Neural cell (in vitro differentiated cells): ENCODE measurements around the gene INTS14. TPM values are rescaled to one million over a fixed set of nuclear protein-coding genes. Genes with fewer than 3 reads are reported as not detected.

Experiments
- H2AFZ ChIP-seq: fragments of 200-600, 300-800 bp; sonication (generic), shearing (Covaris generic); 2 replicates; pipeline ENCODE4 v1.6.0; 2014; ENCODE audit warnings: low read depth, mild to moderate bottlenecking, antibody characterized with exemption, low read length, moderate library complexity
- H3F3A ChIP-seq: fragments of 200-600 bp; shearing (Covaris generic); 2 replicates; pipeline ENCODE4 v1.6.1; 2016; ENCODE audit warnings: mild to moderate bottlenecking, moderate library complexity, mixed read lengths, antibody characterized with exemption, low read length; ENCODE audit not compliant: insufficient read depth, poor library complexity, severe bottlenecking
- H3K27ac ChIP-seq: fragments of 200-600, 300-800 bp; sonication (generic), shearing (Covaris generic); 2 replicates; pipeline ENCODE4 v1.5.1; 2014; ENCODE audit warnings: mild to moderate bottlenecking, low read length, moderate library complexity
- H3K27me3 ChIP-seq: fragments of 300-800, 200-600 bp; sonication (generic), shearing (Covaris generic); 2 replicates; pipeline ENCODE4 v1.6.0; 2014; ENCODE audit warnings: mild to moderate bottlenecking, low read depth, low read length, moderate library complexity; ENCODE audit not compliant: insufficient read depth
- H3K36me3 ChIP-seq: fragments of 300-800, 200-600 bp; sonication (generic), shearing (Covaris generic); 2 replicates; pipeline ENCODE4 v1.5.1; 2014; ENCODE audit warnings: mild to moderate bottlenecking, antibody characterized with exemption, low read length, moderate library complexity; ENCODE audit not compliant: insufficient read depth
- H3K4me2 ChIP-seq: fragments of 300-800, 200-600 bp; sonication (generic), shearing (Covaris generic); 2 replicates; pipeline ENCODE4 v1.6.0; 2014; ENCODE audit warnings: mild to moderate bottlenecking, low read length
- H3K4me3 ChIP-seq: fragments of 300-800, 200-600 bp; sonication (generic), shearing (Covaris generic); 2 replicates; pipeline ENCODE4 v1.5.1; 2014; ENCODE audit warnings: mild to moderate bottlenecking, low read length, moderate library complexity
- H3K79me2 ChIP-seq: fragments of 200-600 bp; shearing (Covaris generic); replicated peaks from 2 replicates; pipeline ENCODE4 v1.6.0; 2014; ENCODE audit warnings: mild to moderate bottlenecking, low read length, moderate library complexity; ENCODE audit not compliant: insufficient read depth
- H3K9ac ChIP-seq: fragments of 300-800, 200-600 bp; sonication (generic), shearing (Covaris generic); 2 replicates; pipeline ENCODE4 v1.6.1; 2016; ENCODE audit warnings: mild to moderate bottlenecking, low read length, mixed read lengths
- H3K9me2 ChIP-seq: fragments of 200-600 bp; shearing (Covaris generic); 2 replicates; pipeline ENCODE4 v1.6.1; 2016; ENCODE audit warnings: mild to moderate bottlenecking, low read length, mixed read lengths; ENCODE audit not compliant: insufficient read depth
- H3K9me3 ChIP-seq: fragments of 200-600, 300-800 bp; sonication (generic), shearing (Covaris generic); 2 replicates; pipeline ENCODE4 v1.6.1; 2016; ENCODE audit warnings: mild to moderate bottlenecking, mixed run types, low read length, moderate library complexity, mixed read lengths
- H4K20me1 ChIP-seq: fragments of 200-600 bp; shearing (Covaris generic); 2 replicates; pipeline ENCODE4 v1.6.1; 2016; ENCODE audit warnings: mild to moderate bottlenecking, mixed run types; ENCODE audit not compliant: insufficient read depth
- CTCF ChIP-seq: fragments of 450-650 bp; IDR thresholded peaks from 2 replicates; pipeline ENCODE4 v1.5.1; 2014; ENCODE audit warnings: antibody characterized with exemption, mild to moderate bottlenecking, moderate library complexity; ENCODE audit not compliant: poor library complexity, severe bottlenecking
- EP300 ChIP-seq: fragments of 450-650 bp; conservative IDR thresholded peaks from 2 replicates; pipeline ENCODE4 v1.6.1; 2014; ENCODE audit warnings: antibody characterized with exemption, mild to moderate bottlenecking, moderate library complexity; ENCODE audit not compliant: poor library complexity, severe bottlenecking
- EZH2 ChIP-seq: fragments of 200-600, 300-800 bp; shearing (Covaris generic), sonication (generic); IDR thresholded peaks from 2 replicates; pipeline ENCODE4 v1.6.1; 2014; ENCODE audit warnings: antibody characterized with exemption, low read length, borderline replicate concordance, mild to moderate bottlenecking; ENCODE audit not compliant: insufficient read depth, poor library complexity, severe bottlenecking
- MXI1 ChIP-seq: fragments of 450-650 bp; conservative IDR thresholded peaks from 2 replicates; pipeline ENCODE4 v1.6.1; 2014; ENCODE audit warnings: antibody characterized with exemption, mild to moderate bottlenecking; ENCODE audit not compliant: poor library complexity, severe bottlenecking
- POLR2AphosphoS5 ChIP-seq: IDR thresholded peaks from 2 replicates; pipeline ENCODE4 v1.6.1; 2012
- RAD21 ChIP-seq: fragments of 450-650 bp; conservative IDR thresholded peaks from 2 replicates; pipeline ENCODE4 v1.6.1; 2014; ENCODE audit warnings: antibody characterized with exemption, mild to moderate bottlenecking, moderate library complexity
- REST ChIP-seq: IDR thresholded peaks from 2 replicates; pipeline ENCODE4 v1.6.1; 2012; ENCODE audit warnings: borderline replicate concordance
- SMC3 ChIP-seq: fragments of 450-650 bp; conservative IDR thresholded peaks from 2 replicates; pipeline ENCODE4 v1.6.1; 2014; ENCODE audit warnings: antibody characterized with exemption, mild to moderate bottlenecking, moderate library complexity; ENCODE audit not compliant: poor library complexity
- TAF1 ChIP-seq: IDR thresholded peaks from 2 replicates; pipeline ENCODE4 v1.6.1; 2012; ENCODE audit warnings: low read depth
- polyA plus RNA-seq: library from polyadenylated mRNA; depleted of rRNA; stranded (reverse); fragments of >200 nt; gene quantifications from 2 replicates; pipeline ENCODE4 v1.2.3, GENCODE V29; 2014

Gene INTS14
- polyA plus RNA-seq, 1 donor from 2014 or later, result 49.7 TPM

- H3K79me2 ChIP-seq, result no peaks in the 10 kb centered on the region
- no peak overlapping the region for H3K4me3 ChIP-seq
- no peak overlapping the region for H3K27ac ChIP-seq
- H3K9ac ChIP-seq, result no peak overlapping the region
- no peaks in the 10 kb centered on the region for H3K36me3 ChIP-seq
- H2AFZ ChIP-seq, result no peak overlapping the region
- no peaks in the 10 kb centered on the region for H4K20me1 ChIP-seq
- no peak for TF ChIP-seq RAD21
- TF ChIP-seq TAF1, result no peak
- no peak for TF ChIP-seq EP300
- no peak for TF ChIP-seq CTCF
- TF ChIP-seq POLR2AphosphoS5, result no peak
- no peak for TF ChIP-seq REST
- TF ChIP-seq EZH2, result no peak
- TF ChIP-seq MXI1, result no peak
- TF ChIP-seq SMC3, result no peak
- H3F3A ChIP-seq, result no peaks in the 10 kb centered on the region
- no peak overlapping the region for H3K4me2 ChIP-seq
- H3K9me3 ChIP-seq, result no peaks in the 10 kb centered on the region
- no peaks in the 10 kb centered on the region for H3K9me2 ChIP-seq
- H3K27me3 ChIP-seq, result no peaks in the 10 kb centered on the region
Observed at GRCh38 chr15:65651831-65652749, 41.2 kb upstream of the INTS14 start.

GRCh38 chr15:65651042-65651322 is 40.1 kb upstream of the INTS14 start:
- no peaks in the 10 kb centered on the region for H4K20me1 ChIP-seq
- no peaks in the 10 kb centered on the region for H3K9me2 ChIP-seq
- H3K9me3 ChIP-seq, result no peaks in the 10 kb centered on the region
- TF ChIP-seq MXI1, result no peak
- no peak for TF ChIP-seq RAD21
- no peak for TF ChIP-seq EZH2
- TF ChIP-seq TAF1, result no peak
- TF ChIP-seq SMC3, result no peak
- no peak for TF ChIP-seq EP300
- TF ChIP-seq CTCF, result no peak
- TF ChIP-seq REST, result no peak
- TF ChIP-seq POLR2AphosphoS5, result no peak
- no peak overlapping the region for H3K9ac ChIP-seq
- H3K36me3 ChIP-seq, result no peaks in the 10 kb centered on the region
- no peak overlapping the region for H3K27ac ChIP-seq
- H3F3A ChIP-seq, result no peaks in the 10 kb centered on the region
- H3K4me3 ChIP-seq, result no peak overlapping the region
- no peaks in the 10 kb centered on the region for H3K27me3 ChIP-seq
- no peak overlapping the region for H2AFZ ChIP-seq
- H3K4me2 ChIP-seq, result no peak overlapping the region
- H3K79me2 ChIP-seq, result no peaks in the 10 kb centered on the region
